SK-N-SH (cell line): ENCODE results near the gene ZFAND6. TPM values are rescaled to one million over a fixed set of nuclear protein-coding genes. Genes with fewer than 3 reads are reported as not detected.

Experiments
- CTCF ChIA-PET: fragments of 300-600, 350-600 bp; formaldehyde crosslinking; extraction: SDS; loops from one replicate; lab custom pipeline; 2021; lab: Yijun Ruan, JAX
- POLR2A ChIA-PET: fragments of 350-600 bp; sonication (Branson Sonifier 250); formaldehyde crosslinking; extraction: SDS; loops from one replicate; lab custom pipeline; 2020; ENCODE audit warnings: antibody characterized with exemption, inconsistent platforms; lab: Yijun Ruan, JAX
- DNase-seq: peaks from one replicate; pipeline ENCODE4 v3.0.0; 2012
- H2AFZ ChIP-seq: fragments of 200-600 bp; sonication (generic); 2 replicates; pipeline ENCODE4 v1.8.1; 2016; ENCODE audit warnings: antibody characterized with exemption, mild to moderate bottlenecking, low read depth
- H3F3A ChIP-seq: fragments of 200-600 bp; sonication (generic); replicated peaks from 2 replicates; pipeline ENCODE3; 2016; ENCODE audit warnings: antibody characterized with exemption, mild to moderate bottlenecking; ENCODE audit not compliant: insufficient read depth
- H3K27ac ChIP-seq, 2 experiments: fragments of 200-500 bp in 1 of 2; fragments of 200-600 bp in 1 of 2; sonication (Bioruptor generic) in 1 of 2; sonication (generic), shearing (Covaris generic) in 1 of 2; 2 replicates each; pipeline versions ENCODE4 v1.5.1 to v1.6.1; 2014 to 2016; ENCODE audit warnings: low read depth in 2 of 2, inconsistent platforms in 1 of 2, low read length in 1 of 2, mild to moderate bottlenecking in 1 of 2, mixed read lengths in 1 of 2
- H3K27me3 ChIP-seq: fragments of 200-600 bp; sonication (generic), shearing (Covaris generic); 2 replicates; pipeline ENCODE4 v1.6.1; 2016; ENCODE audit warnings: mixed run types; ENCODE audit not compliant: insufficient read depth
- H3K36me3 ChIP-seq, 2 experiments: fragments of 200-500 bp in 1 of 2; fragments of 200-600 bp in 1 of 2; sonication (Bioruptor generic) in 1 of 2; sonication (generic) in 1 of 2; replicated peaks in 1 of 2; 2 replicates each; pipeline versions ENCODE3 to v1.5.1; 2014 to 2016; ENCODE audit warnings: low read length in 1 of 2, mild to moderate bottlenecking in 1 of 2; ENCODE audit not compliant: insufficient read depth in 2 of 2, control insufficient read depth in 1 of 2
- H3K4me1 ChIP-seq, 2 experiments: fragments of 200-500 bp in 1 of 2; fragments of 200-600 bp in 1 of 2; sonication (Bioruptor generic) in 1 of 2; sonication (generic), shearing (Covaris generic) in 1 of 2; 2 replicates each; pipeline versions ENCODE4 v1.5.1 to v1.6.1; 2014 to 2016; ENCODE audit warnings: low read depth in 1 of 2, low read length in 1 of 2, mixed run types in 1 of 2; ENCODE audit not compliant: insufficient read depth in 2 of 2, control insufficient read depth in 1 of 2
- H3K4me2 ChIP-seq: fragments of 200-600 bp; sonication (generic), shearing (Covaris generic); 2 replicates; pipeline ENCODE4 v1.6.1; 2017; ENCODE audit warnings: mixed run types
- H3K4me3 ChIP-seq, 2 experiments: fragments of 200-500 bp in 1 of 2; fragments of 200-600 bp in 1 of 2; sonication (Bioruptor generic) in 1 of 2; sonication (generic), shearing (Covaris generic) in 1 of 2; 2 replicates each; pipeline versions ENCODE4 v1.5.1 to v1.8.1; 2014 to 2016; ENCODE audit warnings: low read depth in 2 of 2, inconsistent platforms in 1 of 2, low read length in 1 of 2, mild to moderate bottlenecking in 1 of 2, mixed read lengths in 1 of 2, moderate library complexity in 1 of 2
- H3K79me2 ChIP-seq: fragments of 200-600 bp; sonication (generic); 2 replicates; pipeline ENCODE4 v1.8.1; 2017; ENCODE audit warnings: mild to moderate bottlenecking; ENCODE audit not compliant: insufficient read depth
- H3K9ac ChIP-seq: fragments of 200-600 bp; sonication (generic); 2 replicates; pipeline ENCODE4 v1.6.1; 2017; ENCODE audit warnings: mixed run types
- H3K9me2 ChIP-seq: fragments of 200-600 bp; sonication (generic); 2 replicates; pipeline ENCODE4 v1.6.1; 2017; ENCODE audit warnings: mixed run types
- H3K9me3 ChIP-seq: fragments of 200-600 bp; sonication (generic); 2 replicates; pipeline ENCODE4 v1.6.1; 2017; ENCODE audit warnings: mixed run types, mild to moderate bottlenecking, moderate library complexity
- H4K20me1 ChIP-seq: fragments of 200-600 bp; sonication (generic); 2 replicates; pipeline ENCODE4 v1.6.1; 2017; ENCODE audit warnings: mild to moderate bottlenecking, mixed run types; ENCODE audit not compliant: insufficient read depth
- CHD2 ChIP-seq: fragments of 150-350 bp; IDR thresholded peaks from 2 replicates; pipeline ENCODE4 v1.6.1; 2018; ENCODE audit warnings: low read length; ENCODE audit not compliant: partially characterized antibody
- CTCF ChIP-seq: fragments of 200-600 bp; sonication (generic); IDR thresholded peaks from 2 replicates; pipeline ENCODE4 v1.6.1; 2017; ENCODE audit warnings: antibody characterized with exemption, mild to moderate bottlenecking, moderate library complexity
- ELF1 ChIP-seq: IDR thresholded peaks from 2 replicates; pipeline ENCODE4 v1.4.0; 2012
- EP300 ChIP-seq, 2 experiments: IDR thresholded peaks; 2 replicates each; pipeline versions ENCODE4 v1.4.0 to v1.6.1; 2012; ENCODE audit warnings: borderline replicate concordance in 1 of 2, low read depth in 1 of 2, low read length in 1 of 2
- EZH2phosphoT487 ChIP-seq: fragments of 200-600 bp; sonication (generic); IDR thresholded peaks from 2 replicates; pipeline ENCODE4 v1.6.1; 2017; ENCODE audit warnings: low read depth, mixed run types, mild to moderate bottlenecking, antibody characterized with exemption, moderate library complexity, borderline replicate concordance
- FOXJ3 ChIP-seq: sonication (generic); formaldehyde crosslinking; IDR thresholded peaks from 2 replicates; pipeline ENCODE4 v1.5.1; 2020; ENCODE audit warnings: mild to moderate bottlenecking, missing genetic modification reagents
- GATA2 ChIP-seq: sonication (generic); formaldehyde crosslinking; IDR thresholded peaks from 2 replicates; pipeline ENCODE4 v1.5.0; 2020; ENCODE audit warnings: mild to moderate bottlenecking, missing genetic modification reagents
- NFIC ChIP-seq: IDR thresholded peaks from 2 replicates; pipeline ENCODE4 v1.4.0; 2012; ENCODE audit warnings: borderline replicate concordance
- POLR2AphosphoS5 ChIP-seq: IDR thresholded peaks from 2 replicates; pipeline ENCODE4 v1.6.1; 2012; ENCODE audit warnings: low read depth, low read length
- RFX5 ChIP-seq: IDR thresholded peaks from 2 replicates; pipeline ENCODE4 v1.6.1; 2012; ENCODE audit warnings: mild to moderate bottlenecking, improper control_type of control experiment, low read length
- SMC3 ChIP-seq: IDR thresholded peaks from 2 replicates; pipeline ENCODE4 v1.6.1; 2012; ENCODE audit warnings: low read depth, low read length, improper control_type of control experiment
- TAF1 ChIP-seq: IDR thresholded peaks from 2 replicates; pipeline ENCODE4 v1.6.1; 2012; ENCODE audit warnings: low read depth, mild to moderate bottlenecking, low read length, moderate library complexity, borderline replicate concordance
- TEAD4 ChIP-seq: IDR thresholded peaks from 2 replicates; pipeline ENCODE4 v1.4.0; 2012; ENCODE audit warnings: mild to moderate bottlenecking, borderline replicate concordance; ENCODE audit not compliant: insufficient read depth
- WGBS: methylation state at CpG from one replicate; pipeline ENCODE4 v1.1.6; 2017; ENCODE audit warnings: low lambda C conversion rate; 5-methylcytosine and 5-hydroxymethylcytosine counted together
- polyA plus RNA-seq, 3 experiments: library from polyadenylated mRNA; depleted of rRNA; stranded (reverse); fragments of >200 nt; gene quantifications; 2 replicates each; pipeline ENCODE4 v1.2.3, GENCODE V29; 2012
- TF ChIP-seq, protein P1 (sequence below): IDR thresholded peaks from 2 replicates; pipeline ENCODE4 v1.6.1; 2012; ENCODE audit warnings: mild to moderate bottlenecking, low read depth, low read length, moderate library complexity
- TF ChIP-seq, protein P2 (sequence below): IDR thresholded peaks from 2 replicates; pipeline ENCODE4 v1.4.0; 2012; ENCODE audit warnings: low read depth, borderline replicate concordance

Gene ZFAND6
- polyA plus RNA-seq, 1 of the 3 experiments (the other 2 are of a cell fraction) = 90.1 TPM

- CTCF ChIA-PET = interaction anchor here (0.9 kb wide), 1 partner anchor 35 kb away, joined by 3 read pairs; no protein-coding TSS in a partner anchor
- no peak overlapping the region for H3K27ac ChIP-seq
- DNase-seq = no peak
- peaks cover 8% of the 10 kb centered on the region for H3F3A ChIP-seq
- H3K79me2 ChIP-seq = peaks cover 51% of the 10 kb centered on the region
- H3K4me3 ChIP-seq = no peak overlapping the region
- no peak overlapping the region for H3K4me2 ChIP-seq
- H3K9me2 ChIP-seq = no peaks in the 10 kb centered on the region
- H3K36me3 ChIP-seq = no peaks in the 10 kb centered on the region
- H3K27me3 ChIP-seq = no peaks in the 10 kb centered on the region
- H3K9me3 ChIP-seq = no peaks in the 10 kb centered on the region
- H3K4me1 ChIP-seq = peaks cover 0 to 16% of the 10 kb centered on the region in 2 experiments; a peak in 2 of 4 replicates
- TF ChIP-seq NFIC (no peak), GATA2 (CRISPR knock-in tag) (no peak), POLR2AphosphoS5 (no peak), SMC3 (no peak), CTCF (no peak), TAF1 (no peak), EZH2phosphoT487 (no peak), ELF1 (no peak)
- TF ChIP-seq, protein P1, sequence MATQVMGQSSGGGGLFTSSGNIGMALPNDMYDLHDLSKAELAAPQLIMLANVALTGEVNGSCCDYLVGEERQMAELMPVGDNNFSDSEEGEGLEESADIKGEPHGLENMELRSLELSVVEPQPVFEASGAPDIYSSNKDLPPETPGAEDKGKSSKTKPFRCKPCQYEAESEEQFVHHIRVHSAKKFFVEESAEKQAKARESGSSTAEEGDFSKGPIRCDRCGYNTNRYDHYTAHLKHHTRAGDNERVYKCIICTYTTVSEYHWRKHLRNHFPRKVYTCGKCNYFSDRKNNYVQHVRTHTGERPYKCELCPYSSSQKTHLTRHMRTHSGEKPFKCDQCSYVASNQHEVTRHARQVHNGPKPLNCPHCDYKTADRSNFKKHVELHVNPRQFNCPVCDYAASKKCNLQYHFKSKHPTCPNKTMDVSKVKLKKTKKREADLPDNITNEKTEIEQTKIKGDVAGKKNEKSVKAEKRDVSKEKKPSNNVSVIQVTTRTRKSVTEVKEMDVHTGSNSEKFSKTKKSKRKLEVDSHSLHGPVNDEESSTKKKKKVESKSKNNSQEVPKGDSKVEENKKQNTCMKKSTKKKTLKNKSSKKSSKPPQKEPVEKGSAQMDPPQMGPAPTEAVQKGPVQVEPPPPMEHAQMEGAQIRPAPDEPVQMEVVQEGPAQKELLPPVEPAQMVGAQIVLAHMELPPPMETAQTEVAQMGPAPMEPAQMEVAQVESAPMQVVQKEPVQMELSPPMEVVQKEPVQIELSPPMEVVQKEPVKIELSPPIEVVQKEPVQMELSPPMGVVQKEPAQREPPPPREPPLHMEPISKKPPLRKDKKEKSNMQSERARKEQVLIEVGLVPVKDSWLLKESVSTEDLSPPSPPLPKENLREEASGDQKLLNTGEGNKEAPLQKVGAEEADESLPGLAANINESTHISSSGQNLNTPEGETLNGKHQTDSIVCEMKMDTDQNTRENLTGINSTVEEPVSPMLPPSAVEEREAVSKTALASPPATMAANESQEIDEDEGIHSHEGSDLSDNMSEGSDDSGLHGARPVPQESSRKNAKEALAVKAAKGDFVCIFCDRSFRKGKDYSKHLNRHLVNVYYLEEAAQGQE = no peak
- TF ChIP-seq, all 33 proteins: peak for 0
- POLR2A ChIA-PET = no interaction called here
- peaks cover 12% of the 10 kb centered on the region for H4K20me1 ChIP-seq
- no peak overlapping the region for H2AFZ ChIP-seq
- no peak overlapping the region for H3K9ac ChIP-seq
Observed at GRCh38 chr15:80110920-80111319, 51.4 kb downstream of the ZFAND6 start.

- ChIA-PET POLR2A (no interaction called here), CTCF (interaction anchor here (1.2 kb wide), 1 partner anchor 59 kb away, joined by 3 read pairs; no protein-coding TSS in a partner anchor)
- Histone ChIP-seq H3K4me1 (peaks cover 0 to 10% of the 10 kb centered on the region in 2 experiments; a peak in 2 of 4 replicates), H3F3A (no peaks in the 10 kb centered on the region), H3K9me3 (no peaks in the 10 kb centered on the region), H3K4me3 (no peak overlapping the region), H2AFZ (no peak overlapping the region), H3K27me3 (no peaks in the 10 kb centered on the region), H3K79me2 (peaks cover 57% of the 10 kb centered on the region), H3K36me3 (no peaks in the 10 kb centered on the region), H3K9me2 (no peaks in the 10 kb centered on the region), H3K27ac (no peak overlapping the region), H4K20me1 (peaks cover 10% of the 10 kb centered on the region), H3K9ac (no peak overlapping the region), H3K4me2 (no peak overlapping the region)
- DNase-seq = no peak
- WGBS = 90% methylated on average over 4 of the region's 4 CpGs
- TF ChIP-seq FOXJ3 = no peak
- TF ChIP-seq, protein P2, sequence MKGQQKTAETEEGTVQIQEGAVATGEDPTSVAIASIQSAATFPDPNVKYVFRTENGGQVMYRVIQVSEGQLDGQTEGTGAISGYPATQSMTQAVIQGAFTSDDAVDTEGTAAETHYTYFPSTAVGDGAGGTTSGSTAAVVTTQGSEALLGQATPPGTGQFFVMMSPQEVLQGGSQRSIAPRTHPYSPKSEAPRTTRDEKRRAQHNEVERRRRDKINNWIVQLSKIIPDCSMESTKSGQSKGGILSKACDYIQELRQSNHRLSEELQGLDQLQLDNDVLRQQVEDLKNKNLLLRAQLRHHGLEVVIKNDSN = no peak
- no peak for TF ChIP-seq RFX5
- no peak for TF ChIP-seq CTCF
- no peak for TF ChIP-seq EP300 (IDR thresholded peaks at IDR 0.05; ENCODE audit: borderline replicate concordance in 1 of 2, low read depth in 1 of 2, low read length in 1 of 2)
- TF ChIP-seq CHD2 = no peak
- TF ChIP-seq TEAD4 = no peak
Observed at GRCh38 chr15:80114114-80114513, 54.6 kb downstream of the ZFAND6 start.
